Measurements from ENCODE around the gene GPRIN3. TPM values are rescaled to one million over a fixed set of nuclear protein-coding genes. Genes with fewer than 3 reads are reported as not detected.

Gene GPRIN3
- total and polyA plus RNA-seq, 10 of the 15 experiments (the other 5 are each of a cell fraction or from before 2014, with no cell fraction given): under 0.01 to 0.05 (median 0.01) TPM; not detected in 6

DNA sequence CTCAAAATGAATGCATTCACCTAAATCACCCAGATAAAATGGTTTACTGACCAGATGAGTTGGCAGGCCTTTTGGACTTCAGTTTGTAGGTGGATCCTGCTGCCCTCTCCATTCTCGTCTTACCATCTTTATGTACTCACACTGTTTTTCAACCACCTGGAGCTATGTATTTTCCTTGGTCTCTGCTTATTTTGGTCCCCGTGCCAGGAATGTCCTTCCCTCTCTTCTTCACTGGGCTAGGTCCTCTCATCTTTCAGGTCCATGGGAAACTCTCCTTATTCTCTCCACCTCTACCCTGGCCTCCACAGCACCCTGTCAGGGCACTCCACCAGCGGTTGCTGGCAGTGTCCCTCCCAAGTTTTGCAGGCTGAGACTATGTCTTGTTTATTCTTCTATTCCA, 2.6 kb downstream of the GPRIN3 start:
- H3K9me3 ChIP-seq (replicated peaks; ENCODE audit: control insufficient read depth, insufficient read depth, low read length): no peaks in the 10 kb centered on the region
- RAD21 ChIA-PET (ENCODE audit: unreplicated experiment): no interaction called here
- in situ Hi-C loops (cut with MboI): no loop called here
- H3K9ac ChIP-seq (ENCODE audit: control insufficient read depth, insufficient read depth, low read length): no peak overlapping the region
- CTCF ChIA-PET: no interaction called here
- BruUV-seq (replicated peaks): no TSS peak
- H3K4me1 ChIP-seq (ENCODE audit: control insufficient read depth, insufficient read depth, low read length): no peaks in the 10 kb centered on the region
- H3K4me2 ChIP-seq (ENCODE audit: control insufficient read depth, insufficient read depth): no peak overlapping the region
- H3K79me2 ChIP-seq (ENCODE audit: control insufficient read depth, insufficient read depth, low read length): no peaks in the 10 kb centered on the region
- no peak for DNase-seq (ENCODE audit: low read depth, low spot score)
- peaks cover 11% of the 10 kb centered on the region in 2 experiments for H3K27me3 ChIP-seq (replicated peaks in 1 of 2; ENCODE audit: control insufficient read depth in 2 of 2, insufficient read depth in 2 of 2, low read length in 1 of 2)
- SMC1A ChIA-PET (ENCODE audit: uncharacterized antibody, unreplicated experiment): no interaction called here
- no peak for ATAC-seq
- 6% methylated on average over 3 of the region's 3 CpGs for WGBS (ENCODE audit: insufficient coverage, insufficient replicate concordance, low lambda C conversion rate, missing lambda C conversion rate)
- H3K4me3 ChIP-seq: no peak overlapping the region
- no peak overlapping the region for H3K27ac ChIP-seq (ENCODE audit: control insufficient read depth, insufficient read depth)
- POLR2A ChIA-PET: no interaction called here
- intact Hi-C loops (cut with micrococcal nuclease; ENCODE audit: unreplicated experiment): no loop called here
- H2AFZ ChIP-seq (ENCODE audit: control insufficient read depth, low read depth, low read length): no peak overlapping the region
- no peaks in the 10 kb centered on the region for H4K20me1 ChIP-seq (ENCODE audit: control insufficient read depth, insufficient read depth)
- no peak for TF ChIP-seq CREB1 (IDR thresholded peaks at IDR 0.05; ENCODE audit: low read depth)
- TF ChIP-seq, protein P1, sequence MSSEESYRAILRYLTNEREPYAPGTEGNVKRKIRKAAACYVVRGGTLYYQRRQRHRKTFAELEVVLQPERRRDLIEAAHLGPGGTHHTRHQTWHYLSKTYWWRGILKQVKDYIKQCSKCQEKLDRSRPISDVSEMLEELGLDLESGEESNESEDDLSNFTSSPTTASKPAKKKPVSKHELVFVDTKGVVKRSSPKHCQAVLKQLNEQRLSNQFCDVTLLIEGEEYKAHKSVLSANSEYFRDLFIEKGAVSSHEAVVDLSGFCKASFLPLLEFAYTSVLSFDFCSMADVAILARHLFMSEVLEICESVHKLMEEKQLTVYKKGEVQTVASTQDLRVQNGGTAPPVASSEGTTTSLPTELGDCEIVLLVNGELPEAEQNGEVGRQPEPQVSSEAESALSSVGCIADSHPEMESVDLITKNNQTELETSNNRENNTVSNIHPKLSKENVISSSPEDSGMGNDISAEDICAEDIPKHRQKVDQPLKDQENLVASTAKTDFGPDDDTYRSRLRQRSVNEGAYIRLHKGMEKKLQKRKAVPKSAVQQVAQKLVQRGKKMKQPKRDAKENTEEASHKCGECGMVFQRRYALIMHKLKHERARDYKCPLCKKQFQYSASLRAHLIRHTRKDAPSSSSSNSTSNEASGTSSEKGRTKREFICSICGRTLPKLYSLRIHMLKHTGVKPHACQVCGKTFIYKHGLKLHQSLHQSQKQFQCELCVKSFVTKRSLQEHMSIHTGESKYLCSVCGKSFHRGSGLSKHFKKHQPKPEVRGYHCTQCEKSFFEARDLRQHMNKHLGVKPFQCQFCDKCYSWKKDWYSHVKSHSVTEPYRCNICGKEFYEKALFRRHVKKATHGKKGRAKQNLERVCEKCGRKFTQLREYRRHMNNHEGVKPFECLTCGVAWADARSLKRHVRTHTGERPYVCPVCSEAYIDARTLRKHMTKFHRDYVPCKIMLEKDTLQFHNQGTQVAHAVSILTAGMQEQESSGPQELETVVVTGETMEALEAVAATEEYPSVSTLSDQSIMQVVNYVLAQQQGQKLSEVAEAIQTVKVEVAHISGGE (CRISPR knock-in tag; IDR thresholded peaks at IDR 0.05): no peak
- TF ChIP-seq BRCA1 (IDR thresholded peaks at IDR 0.05; ENCODE audit: low read depth, low read length): no peak
- FAIRE-seq: no peak
- no peaks in the 10 kb centered on the region for H3K36me3 ChIP-seq (ENCODE audit: control insufficient read depth in 2 of 2, insufficient read depth in 2 of 2, low read length in 1 of 2)

DNA sequence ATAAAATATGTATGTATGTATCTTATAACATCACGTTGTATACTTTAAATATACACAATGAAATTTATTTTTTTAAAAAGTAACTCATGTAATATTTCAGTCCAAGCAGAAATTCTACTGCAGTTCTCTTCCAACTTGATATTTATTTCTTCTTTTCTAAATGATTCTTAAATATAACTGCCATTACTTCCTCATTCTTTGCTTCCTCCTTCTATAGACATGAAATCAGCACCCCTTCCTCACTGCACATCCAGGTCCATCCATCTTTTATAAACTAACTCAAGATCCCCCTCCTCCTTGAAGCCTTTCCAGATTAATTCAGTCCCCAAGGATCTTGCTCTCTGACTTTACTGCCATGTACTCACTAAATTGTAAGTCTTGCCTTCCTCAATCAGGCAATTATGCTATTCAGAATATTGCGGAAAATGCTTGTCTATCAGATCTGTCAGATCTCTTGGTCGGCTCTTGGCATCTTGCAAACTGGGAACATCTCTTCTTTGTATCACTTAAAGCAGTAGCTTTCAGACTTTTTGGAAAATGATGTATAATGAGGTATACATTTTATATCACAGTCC, 3.7 kb downstream of the GPRIN3 start:
- Histone ChIP-seq H3K27me3 (replicated peaks in 1 of 2; ENCODE audit: control insufficient read depth in 2 of 2, insufficient read depth in 2 of 2, low read length in 1 of 2) (peaks cover 11% of the 10 kb centered on the region in 2 experiments), H3K4me1 (ENCODE audit: control insufficient read depth, insufficient read depth, low read length) (no peaks in the 10 kb centered on the region), H3K9me3 (replicated peaks; ENCODE audit: control insufficient read depth, insufficient read depth, low read length) (no peaks in the 10 kb centered on the region), H2AFZ (ENCODE audit: control insufficient read depth, low read depth, low read length) (no peak overlapping the region), H3K4me3 (no peak overlapping the region), H3K79me2 (ENCODE audit: control insufficient read depth, insufficient read depth, low read length) (no peaks in the 10 kb centered on the region), H3K27ac (ENCODE audit: control insufficient read depth, insufficient read depth) (no peak overlapping the region), H3K9ac (ENCODE audit: control insufficient read depth, insufficient read depth, low read length) (no peak overlapping the region), H4K20me1 (ENCODE audit: control insufficient read depth, insufficient read depth) (no peaks in the 10 kb centered on the region), H3K36me3 (ENCODE audit: control insufficient read depth in 2 of 2, insufficient read depth in 2 of 2, low read length in 1 of 2) (no peaks in the 10 kb centered on the region), H3K4me2 (ENCODE audit: control insufficient read depth, insufficient read depth) (no peak overlapping the region)
- WGBS (ENCODE audit: insufficient coverage, insufficient replicate concordance, low lambda C conversion rate, missing lambda C conversion rate): 61% methylated on average over 3 of the region's 3 CpGs
- BruUV-seq (replicated peaks): no TSS peak
- no peak for TF ChIP-seq HDGF (IDR thresholded peaks at IDR 0.05)
- intact Hi-C loops (cut with micrococcal nuclease; ENCODE audit: unreplicated experiment): no loop called here
- SMC1A ChIA-PET (ENCODE audit: uncharacterized antibody, unreplicated experiment): no interaction called here
- CTCF ChIA-PET: no interaction called here
- RAD21 ChIA-PET (ENCODE audit: unreplicated experiment): no interaction called here
- FAIRE-seq: no peak
- no peak for ATAC-seq
- POLR2A ChIA-PET: no interaction called here
- no peak for DNase-seq (ENCODE audit: low read depth, low spot score)
- in situ Hi-C loops (cut with MboI): no loop called here
